ENCODE measurements around the gene HAPLN2.

The HAPLN2 gene

DNA sequence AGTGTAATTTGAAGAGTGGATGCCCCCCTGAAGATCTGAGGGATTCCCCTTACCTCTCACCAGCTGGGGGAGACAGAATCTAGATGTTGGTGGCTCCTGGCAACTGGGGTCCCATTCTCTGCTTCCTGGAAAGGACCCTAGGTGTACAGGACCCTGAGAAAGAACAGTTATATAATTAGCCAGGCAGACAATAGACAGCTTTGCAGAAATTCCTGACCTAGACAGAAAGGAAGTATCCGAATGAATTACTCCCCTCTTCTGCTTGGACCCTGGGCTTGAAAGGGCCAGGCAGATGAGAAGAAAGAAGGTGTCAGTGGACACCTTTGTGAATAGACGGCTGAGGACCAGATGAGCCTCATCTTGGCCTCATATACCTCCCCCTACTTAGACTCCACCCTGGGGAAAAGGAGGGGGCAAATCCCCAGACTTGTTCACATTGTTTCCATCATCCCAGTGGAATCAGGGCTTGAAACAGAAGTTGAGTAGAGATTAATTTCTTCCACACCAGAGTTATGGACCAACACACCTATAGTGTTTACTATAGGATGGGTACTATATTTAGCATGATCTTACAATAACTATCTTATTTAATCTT is 45.1 kb upstream of the HAPLN2 start:
- Histone ChIP-seq H3K27me3 (ENCODE audit: control insufficient read depth, insufficient read depth, low read length) (no peaks in the 10 kb centered on the region), H3K9ac (no peak overlapping the region), H3K27ac (no peak overlapping the region), H3K36me3 (ENCODE audit: control insufficient read depth, insufficient read depth, low read length) (no peaks in the 10 kb centered on the region), H3K9me3 (ENCODE audit: control insufficient read depth, low read length) (no peaks in the 10 kb centered on the region), H3K4me1 (no peaks in the 10 kb centered on the region), H2AFZ (no peak overlapping the region), H3K4me3 (ENCODE audit: low read depth, low read length) (no peak overlapping the region), H3K79me2 (no peaks in the 10 kb centered on the region), H3K4me2 (ENCODE audit: low read length) (no peak overlapping the region)
- TF ChIP-seq, protein P1, sequence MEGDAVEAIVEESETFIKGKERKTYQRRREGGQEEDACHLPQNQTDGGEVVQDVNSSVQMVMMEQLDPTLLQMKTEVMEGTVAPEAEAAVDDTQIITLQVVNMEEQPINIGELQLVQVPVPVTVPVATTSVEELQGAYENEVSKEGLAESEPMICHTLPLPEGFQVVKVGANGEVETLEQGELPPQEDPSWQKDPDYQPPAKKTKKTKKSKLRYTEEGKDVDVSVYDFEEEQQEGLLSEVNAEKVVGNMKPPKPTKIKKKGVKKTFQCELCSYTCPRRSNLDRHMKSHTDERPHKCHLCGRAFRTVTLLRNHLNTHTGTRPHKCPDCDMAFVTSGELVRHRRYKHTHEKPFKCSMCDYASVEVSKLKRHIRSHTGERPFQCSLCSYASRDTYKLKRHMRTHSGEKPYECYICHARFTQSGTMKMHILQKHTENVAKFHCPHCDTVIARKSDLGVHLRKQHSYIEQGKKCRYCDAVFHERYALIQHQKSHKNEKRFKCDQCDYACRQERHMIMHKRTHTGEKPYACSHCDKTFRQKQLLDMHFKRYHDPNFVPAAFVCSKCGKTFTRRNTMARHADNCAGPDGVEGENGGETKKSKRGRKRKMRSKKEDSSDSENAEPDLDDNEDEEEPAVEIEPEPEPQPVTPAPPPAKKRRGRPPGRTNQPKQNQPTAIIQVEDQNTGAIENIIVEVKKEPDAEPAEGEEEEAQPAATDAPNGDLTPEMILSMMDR (IDR thresholded peaks at IDR 0.05), result no peak

DNA sequence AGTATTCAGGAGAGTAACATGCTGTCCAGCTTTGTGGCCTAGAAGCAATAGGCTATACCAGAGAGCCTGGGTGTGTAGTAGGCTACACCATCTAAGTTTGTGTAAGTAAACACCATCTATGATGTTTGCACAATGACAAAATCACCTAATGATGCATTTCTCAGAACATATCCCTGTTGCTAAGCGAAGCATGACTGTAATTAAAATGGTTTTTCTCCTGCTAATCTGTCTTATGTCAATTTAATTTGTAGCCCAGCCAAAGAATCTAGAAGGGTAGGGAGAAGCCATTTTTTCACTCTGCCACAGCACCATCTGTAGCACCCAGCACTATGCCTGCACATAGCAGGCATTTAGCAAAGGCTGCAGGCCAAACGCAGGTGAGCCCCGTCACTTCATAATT is 41.7 kb upstream of the HAPLN2 start:
- Histone ChIP-seq H3K27me3 (ENCODE audit: control insufficient read depth, insufficient read depth, low read length) (no peaks in the 10 kb centered on the region), H3K27ac (no peak overlapping the region), H3K9ac (no peak overlapping the region), H2AFZ (peak overlapping the region; percentile 3), H3K4me3 (ENCODE audit: low read depth, low read length) (no peak overlapping the region), H3K4me2 (ENCODE audit: low read length) (no peak overlapping the region), H3K36me3 (ENCODE audit: control insufficient read depth, insufficient read depth, low read length) (no peaks in the 10 kb centered on the region), H3K79me2 (no peaks in the 10 kb centered on the region), H3K4me1 (no peaks in the 10 kb centered on the region), H3K9me3 (ENCODE audit: control insufficient read depth, low read length) (no peaks in the 10 kb centered on the region)
- TF ChIP-seq, protein P1 (IDR thresholded peaks at IDR 0.05), result no peak

DNA sequence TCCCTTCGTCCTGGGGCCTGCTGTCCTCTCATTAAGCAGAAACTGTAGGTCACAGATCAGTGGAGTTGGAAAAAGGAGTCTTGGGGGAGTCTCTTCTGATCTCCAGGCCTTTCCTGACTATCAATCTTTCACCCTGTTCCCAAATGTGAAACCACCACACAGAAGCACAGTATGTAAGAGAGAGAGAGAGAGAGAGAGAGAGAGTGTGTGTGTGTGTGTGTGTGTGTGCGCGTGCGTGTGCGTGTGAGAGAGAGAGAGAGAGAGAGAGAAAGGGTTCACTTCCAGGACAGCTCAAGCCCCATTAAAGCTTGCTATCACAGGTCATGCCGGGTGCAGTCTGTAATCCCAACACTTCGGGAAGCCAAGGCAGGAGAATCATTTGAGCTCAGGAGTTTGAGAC is 41.2 kb upstream of the HAPLN2 start:
- H3K36me3 ChIP-seq (ENCODE audit: control insufficient read depth, insufficient read depth, low read length), result no peaks in the 10 kb centered on the region
- no peaks in the 10 kb centered on the region for H3K9me3 ChIP-seq (ENCODE audit: control insufficient read depth, low read length)
- TF ChIP-seq, protein P1 (IDR thresholded peaks at IDR 0.05), result no peak
- H3K4me1 ChIP-seq, result no peaks in the 10 kb centered on the region
- H2AFZ ChIP-seq, result peak overlapping the region; percentile 3
- no peak overlapping the region for H3K4me3 ChIP-seq (ENCODE audit: low read depth, low read length)
- H3K27ac ChIP-seq, result no peak overlapping the region
- H3K4me2 ChIP-seq (ENCODE audit: low read length), result no peak overlapping the region
- H3K79me2 ChIP-seq, result no peaks in the 10 kb centered on the region
- no peaks in the 10 kb centered on the region for H3K27me3 ChIP-seq (ENCODE audit: control insufficient read depth, insufficient read depth, low read length)
- no peak overlapping the region for H3K9ac ChIP-seq

DNA sequence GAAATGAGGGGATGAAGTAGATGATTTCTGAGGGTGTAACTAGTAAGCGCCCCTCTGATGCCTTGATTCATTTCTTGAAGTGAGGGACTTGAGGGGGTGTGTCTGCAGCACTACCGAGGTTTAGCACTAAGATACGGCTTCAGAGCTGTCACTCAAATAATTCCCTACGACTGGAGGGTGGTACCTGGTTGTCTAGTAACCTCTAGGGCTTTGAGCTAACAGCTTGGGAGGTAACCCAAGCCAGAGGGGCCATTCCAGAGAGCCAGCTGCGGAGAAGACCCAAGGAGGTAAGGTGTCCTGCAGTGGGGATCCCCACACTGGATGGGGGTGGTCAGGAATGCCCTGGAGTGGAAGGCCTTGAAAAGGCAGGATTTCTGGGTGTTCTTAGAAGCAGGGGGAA is 39.7 kb upstream of the HAPLN2 start, which contains the start of gene TTC24:
Gene TTC24 (plus strand): TSS at position 252 of the 400 bp plus-strand sequence. CDS start 1,642 bp downstream, outside the sequence.
- H3K4me1 ChIP-seq, result no peaks in the 10 kb centered on the region
- H3K4me3 ChIP-seq (ENCODE audit: low read depth, low read length), result no peak within 1 kb of the TSS
- TF ChIP-seq, protein P1 (IDR thresholded peaks at IDR 0.05), result no peak

More for the DNA sequence above, 39.7 kb upstream of the HAPLN2 start, which contains the start of gene TTC24:
- Histone ChIP-seq H3K9ac (no peak within 1 kb of the TSS), H2AFZ (no peak within 1 kb of the TSS), H3K9me3 (ENCODE audit: control insufficient read depth, low read length) (no peaks in the 10 kb centered on the region), H3K4me2 (ENCODE audit: low read length) (no peak within 1 kb of the TSS), H3K27me3 (ENCODE audit: control insufficient read depth, insufficient read depth, low read length) (no peaks in the 10 kb centered on the region), H3K79me2 (no peaks in the 10 kb centered on the region), H3K27ac (no peak within 1 kb of the TSS), H3K36me3 (ENCODE audit: control insufficient read depth, insufficient read depth, low read length) (no peaks in the 10 kb centered on the region)

Data from parathyroid adenoma (tissue), 2 donors.